T47D (cell line): Measurements from ENCODE around the gene PRSS33.
A peak's percentile ranks its signal among the peaks of the same experiment; 100 is the strongest.

ENCODE experiments used
- DNase-seq, 2 experiments: peaks; one replicate each; pipeline versions ENCODE4 v3.0.0 to v3.0.0-alpha.2; 2011 to 2012; ENCODE audit warnings: low read depth in 1 of 2, low spot score in 1 of 2
- JUND ChIP-seq: IDR thresholded peaks from 2 replicates; pipeline ENCODE4 v1.6.1; 2012; ENCODE audit warnings: low read depth
- in situ Hi-C: cut with HindIII; loops from 2 replicates; pipeline ENCODE4 v1.10.0; 2016; ENCODE audit warnings: low sequenced_read_pairs, low pct_unique_long_range_greater_than_20kb

Gene PRSS33

DNA sequence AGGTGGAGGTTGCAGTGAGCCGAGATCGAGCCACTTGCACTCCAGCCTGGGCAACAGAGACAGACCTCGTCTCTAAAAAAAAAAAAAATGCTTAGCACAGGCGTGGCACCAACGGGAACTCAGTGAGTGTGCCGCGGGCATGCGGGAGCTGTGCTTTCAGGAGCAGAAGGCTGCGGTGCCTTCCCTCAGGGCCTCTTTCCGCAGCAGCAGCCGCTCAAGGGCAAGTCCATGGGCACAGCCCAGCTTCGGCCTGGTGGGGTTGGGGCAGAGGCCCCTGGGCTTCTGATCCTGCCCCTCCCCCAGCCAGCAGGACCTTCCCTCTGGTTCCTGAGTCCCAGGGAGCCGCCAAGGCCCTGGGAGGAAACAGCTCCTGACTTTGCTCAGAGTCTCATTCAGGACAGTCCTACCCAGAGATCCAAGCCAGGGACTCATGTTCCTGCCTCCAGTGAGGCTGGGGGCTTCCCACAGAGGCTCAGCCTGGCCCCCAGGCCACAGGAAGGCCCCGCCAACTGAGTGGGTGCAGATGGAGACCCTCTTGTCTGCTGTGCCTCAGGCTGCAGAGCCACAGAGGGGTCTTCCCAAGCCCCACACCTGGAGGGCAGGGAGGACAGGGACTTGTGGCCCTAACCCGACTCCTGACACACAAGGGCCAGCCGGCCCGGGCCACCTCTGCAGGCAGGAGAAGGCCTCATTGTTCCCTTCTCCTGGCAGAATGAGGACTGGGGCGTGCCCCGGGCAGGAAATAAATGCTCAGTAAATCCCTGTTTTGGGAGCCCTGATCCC is 39.4 kb upstream of the PRSS33 start:
- in situ Hi-C loops: no loop called here
- DNase-seq: no peak
- TF ChIP-seq JUND: no peak

GRCh38 chr16:2825906-2826305 is 38.5 kb upstream of the PRSS33 start:
- in situ Hi-C loops: no loop called here
- no peak for DNase-seq
- TF ChIP-seq JUND: no peak

GRCh38 chr16:2825049-2825742 is 37.8 kb upstream of the PRSS33 start:
- DNase-seq: no peak
- in situ Hi-C loops: no loop called here
- no peak for TF ChIP-seq JUND

DNA sequence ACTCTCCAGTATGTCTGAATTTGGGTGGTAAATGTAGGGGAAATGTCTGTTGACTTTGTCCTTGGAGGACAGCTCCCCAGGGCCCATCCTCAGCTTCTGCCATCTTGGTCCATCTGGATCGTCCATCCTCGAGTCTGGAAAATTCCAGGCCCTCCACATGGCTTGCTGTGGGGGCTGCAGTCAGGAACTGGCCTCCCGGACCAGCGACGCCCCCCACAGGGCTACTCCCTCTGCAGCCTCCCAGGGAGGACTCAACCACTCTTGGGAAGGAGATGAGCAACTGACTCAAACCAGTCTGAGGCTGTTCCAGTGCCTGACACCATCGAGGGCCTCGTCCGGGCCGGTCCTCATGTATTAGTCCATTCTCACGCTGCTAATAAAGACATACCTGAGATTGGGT is 37.3 kb upstream of the PRSS33 start:
- DNase-seq: no peak
- TF ChIP-seq JUND: no peak
- in situ Hi-C loops: no loop called here

- DNase-seq: no peak
- TF ChIP-seq JUND: no peak
- in situ Hi-C loops: no loop called here
Observed at GRCh38 chr16:2822496-2822895, 35.1 kb upstream of the PRSS33 start.

DNA sequence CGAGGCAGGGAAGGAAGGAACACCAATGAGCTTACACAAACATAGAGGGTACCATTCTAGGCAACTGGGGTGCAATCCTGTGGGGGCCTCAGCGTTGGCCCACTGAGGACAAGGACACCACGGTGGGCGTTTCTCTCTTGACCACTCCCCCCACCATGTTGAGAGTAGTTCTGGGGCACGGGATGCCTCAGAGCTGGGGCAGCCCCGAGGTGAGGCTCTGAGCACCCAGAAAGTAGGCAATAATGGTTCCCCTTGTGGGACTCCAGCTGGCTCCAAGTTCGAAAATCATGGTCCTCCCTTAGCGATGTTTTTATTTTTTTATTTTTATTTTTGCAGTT is 34.8 kb upstream of the PRSS33 start:
- in situ Hi-C loops: no loop called here
- no peak for DNase-seq
- no peak for TF ChIP-seq JUND

DNA sequence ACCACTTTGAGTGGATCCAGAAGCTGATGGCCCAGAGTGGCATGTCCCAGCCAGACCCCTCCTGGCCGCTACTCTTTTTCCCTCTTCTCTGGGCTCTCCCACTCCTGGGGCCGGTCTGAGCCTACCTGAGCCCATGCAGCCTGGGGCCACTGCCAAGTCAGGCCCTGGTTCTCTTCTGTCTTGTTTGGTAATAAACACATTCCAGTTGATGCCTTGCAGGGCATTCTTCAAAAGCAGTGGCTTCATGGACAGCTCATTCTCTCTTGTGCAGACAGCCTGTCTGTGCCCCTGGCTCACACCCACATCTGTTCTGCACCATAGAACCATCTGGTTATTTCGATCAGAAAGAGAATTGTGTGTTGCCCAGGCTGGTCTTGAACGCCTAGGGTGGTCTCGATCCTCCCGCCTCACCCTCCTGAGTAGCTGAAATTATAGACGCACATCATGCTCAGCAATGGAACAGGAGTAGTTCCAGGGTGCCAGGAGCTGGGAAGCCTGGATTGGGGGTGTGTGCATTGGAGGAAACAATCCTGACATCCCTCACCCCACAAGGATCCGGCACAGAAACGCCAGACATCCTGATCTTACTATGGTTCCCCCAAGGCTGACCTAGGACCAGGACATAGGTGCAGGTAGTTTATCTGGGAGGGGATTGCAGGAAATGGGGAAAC is 34.3 kb upstream of the PRSS33 start:
- in situ Hi-C loops: no loop called here
- no peak for TF ChIP-seq JUND
- peak in 1 of 2 experiments; percentile 24 for DNase-seq

DNA sequence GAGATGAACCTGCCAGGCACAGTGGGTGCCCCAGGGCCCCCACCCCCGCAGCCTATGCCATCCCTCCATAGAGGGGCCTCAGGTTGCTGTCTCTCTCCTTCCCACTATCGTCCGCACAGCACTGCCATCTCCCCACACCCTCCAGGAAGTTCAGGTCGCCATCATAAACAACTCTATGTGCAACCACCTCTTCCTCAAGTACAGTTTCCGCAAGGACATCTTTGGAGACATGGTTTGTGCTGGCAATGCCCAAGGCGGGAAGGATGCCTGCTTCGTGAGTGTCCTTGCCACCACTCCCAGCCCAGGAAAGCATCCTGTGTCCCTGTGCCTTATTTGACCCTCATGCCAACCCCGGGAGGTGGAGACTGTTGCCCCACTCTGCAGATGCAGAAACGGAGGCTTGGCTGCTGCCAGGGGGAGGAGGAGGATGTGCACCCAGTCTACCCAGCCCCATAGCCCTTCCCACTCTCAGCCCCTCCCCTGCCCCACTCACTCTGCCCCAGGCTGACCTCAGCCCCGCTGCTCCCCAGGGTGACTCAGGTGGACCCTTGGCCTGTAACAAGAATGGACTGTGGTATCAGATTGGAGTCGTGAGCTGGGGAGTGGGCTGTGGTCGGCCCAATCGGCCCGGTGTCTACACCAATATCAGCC is 33.6 kb upstream of the PRSS33 start:
- in situ Hi-C loops: no loop called here
- TF ChIP-seq JUND: no peak
- no peak for DNase-seq

GRCh38 chr16:2819939-2820835 is 32.8 kb upstream of the PRSS33 start:
- no peak for TF ChIP-seq JUND
- in situ Hi-C loops: no loop called here

DNA sequence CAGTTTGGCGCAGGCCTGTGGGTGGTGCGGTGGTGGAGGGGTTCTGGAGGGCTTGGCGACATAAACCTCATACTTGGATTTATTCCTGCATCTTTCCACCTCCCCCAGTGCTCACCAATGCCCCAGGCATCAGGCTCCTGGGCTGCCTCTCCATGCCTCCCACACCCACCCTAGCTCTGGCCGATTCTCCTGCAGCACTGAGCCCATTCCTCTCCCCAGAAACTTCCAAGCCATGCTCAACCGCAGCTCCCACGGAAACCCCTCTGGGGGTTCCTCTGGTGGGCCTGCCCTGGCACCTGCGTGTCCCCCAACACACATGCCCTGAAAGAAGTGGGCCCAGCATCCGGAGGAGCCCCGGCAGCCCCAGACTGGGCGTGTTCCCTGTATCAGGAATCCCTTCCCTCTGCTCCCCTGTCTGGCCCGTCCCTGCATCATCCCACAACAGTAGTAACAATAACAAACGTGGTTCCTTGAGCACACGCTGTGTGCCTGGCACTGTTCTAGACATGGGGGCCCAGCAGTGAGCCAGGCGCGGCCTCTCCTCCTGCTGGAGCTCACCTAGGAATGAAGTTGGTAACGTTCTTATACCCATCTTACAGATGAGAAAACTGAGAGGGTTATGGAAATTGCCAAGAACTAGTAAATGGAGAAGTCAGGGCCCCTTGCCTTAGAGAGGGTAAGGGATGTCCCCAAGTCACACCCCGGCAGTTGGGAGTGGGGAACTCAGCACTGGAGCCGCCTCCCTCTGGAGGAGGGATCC is 32.0 kb upstream of the PRSS33 start:
- no peak for DNase-seq
- in situ Hi-C loops: no loop called here
- no peak for TF ChIP-seq JUND

More at GRCh38 chr16:2819939-2820835, 32.8 kb upstream of the PRSS33 start:
- DNase-seq: no peak

DNA sequence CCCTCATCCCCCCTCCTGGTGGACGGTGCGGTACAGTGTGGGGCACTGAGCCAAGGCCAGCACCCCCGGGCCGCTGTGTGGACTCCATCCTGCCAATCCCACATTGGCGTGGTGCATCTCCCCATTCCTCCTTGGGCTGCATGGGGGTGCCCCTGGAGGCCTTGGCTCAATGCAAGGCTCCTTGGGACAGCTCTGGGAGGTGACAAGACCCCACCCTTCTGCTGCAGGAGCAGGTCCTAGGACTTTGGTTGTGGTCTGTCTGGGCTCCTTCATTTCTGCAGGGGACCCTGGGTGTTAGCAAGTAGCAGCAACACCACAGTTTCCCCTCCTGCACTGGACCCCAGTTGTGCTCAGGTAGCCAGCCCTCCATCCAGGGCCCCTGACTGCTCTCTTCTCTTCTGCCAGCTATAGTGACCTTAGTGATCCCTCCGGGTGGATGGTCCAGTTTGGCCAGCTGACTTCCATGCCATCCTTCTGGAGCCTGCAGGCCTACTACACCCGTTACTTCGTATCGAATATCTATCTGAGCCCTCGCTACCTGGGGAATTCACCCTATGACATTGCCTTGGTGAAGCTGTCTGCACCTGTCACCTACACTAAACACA is 31.0 kb upstream of the PRSS33 start:
- in situ Hi-C loops: no loop called here
- no peak for TF ChIP-seq JUND
- no peak for DNase-seq
